K562 (cell line): ENCODE results near the gene ZNF669. TPM values are rescaled to one million over a fixed set of nuclear protein-coding genes. Genes with fewer than 3 reads are reported as not detected.

Source experiments
- BMI1 ChIP-seq: fragments of 150-350 bp; IDR thresholded peaks from 2 replicates; pipeline ENCODE4 v1.6.1; 2014; ENCODE audit warnings: low read length
- CHD4 ChIP-seq: fragments of 200-600 bp; sonication (generic); IDR thresholded peaks from 3 replicates; pipeline ENCODE4 v1.6.1; 2012; ENCODE audit warnings: low read depth, mild to moderate bottlenecking, mixed read lengths, low read length, inconsistent platforms; ENCODE audit not compliant: insufficient read depth, insufficient replicate concordance, poor library complexity, severe bottlenecking
- FOXK1 ChIP-seq: sonication (generic); formaldehyde crosslinking; IDR thresholded peaks from 2 replicates; pipeline ENCODE4 v1.8.0; 2022; ENCODE audit warnings: missing genetic modification reagents, mild to moderate bottlenecking, borderline replicate concordance
- HDAC2 ChIP-seq: fragments of 450-650 bp; IDR thresholded peaks from 2 replicates; pipeline ENCODE4 v1.6.1; 2016; ENCODE audit warnings: mild to moderate bottlenecking
- MBD2 ChIP-seq: sonication (generic); IDR thresholded peaks from 2 replicates; pipeline ENCODE4 v1.6.1; 2016; ENCODE audit warnings: low read depth, borderline replicate concordance
- NFATC3 ChIP-seq: fragments of 450-650 bp; IDR thresholded peaks from 2 replicates; pipeline ENCODE4 v1.6.1; 2017; ENCODE audit warnings: mild to moderate bottlenecking
- NRF1 ChIP-seq, 2 experiments: fragments of 450-650 bp; IDR thresholded peaks in 1 of 2; conservative IDR thresholded peaks in 1 of 2; 2 replicates each; pipeline ENCODE4 v1.6.1; 2014; ENCODE audit warnings: mild to moderate bottlenecking in 2 of 2
- POLR2G ChIP-seq: fragments of 200-400 bp; formaldehyde crosslinking; IDR thresholded peaks from 2 replicates; pipeline ENCODE4 v1.6.1; 2017; ENCODE audit warnings: low read depth, mild to moderate bottlenecking, antibody characterized with exemption, low read length, moderate library complexity
- RBBP5 ChIP-seq: fragments of 200-600 bp; sonication (generic); IDR thresholded peaks from 2 replicates; pipeline ENCODE4 v1.6.1; 2012; ENCODE audit warnings: borderline replicate concordance, mild to moderate bottlenecking, low read length, control low read depth, inconsistent platforms; ENCODE audit not compliant: insufficient read depth, poor library complexity, severe bottlenecking
- RBM22 ChIP-seq: fragments of 200-400 bp; formaldehyde crosslinking; IDR thresholded peaks from 2 replicates; pipeline ENCODE4 v1.6.1; 2018; ENCODE audit warnings: low read length, low read depth; ENCODE audit not compliant: poor library complexity, severe bottlenecking
- SMARCE1 ChIP-seq: fragments of 450-650 bp; IDR thresholded peaks from 2 replicates; pipeline ENCODE4 v1.7.1; 2016; ENCODE audit warnings: mild to moderate bottlenecking
- SNRNP70 ChIP-seq: fragments of 200-400 bp; formaldehyde crosslinking; optimal IDR thresholded peaks from 2 replicates; pipeline ENCODE3; 2017; ENCODE audit warnings: low read depth, low read length
- SOX6 ChIP-seq: fragments of 450-650 bp; IDR thresholded peaks from 2 replicates; pipeline ENCODE4 v1.6.1; 2014; ENCODE audit warnings: mild to moderate bottlenecking
- YBX1 ChIP-seq: fragments of 450-650 bp; IDR thresholded peaks from 2 replicates; pipeline ENCODE4 v1.7.1; 2016; ENCODE audit warnings: mild to moderate bottlenecking
- ZFP1 ChIP-seq: fragments of 450-650 bp; formaldehyde crosslinking; IDR thresholded peaks from 2 replicates; pipeline ENCODE4 v1.4.0; 2020; ENCODE audit warnings: mild to moderate bottlenecking, mixed read lengths
- polyA plus RNA-seq, 8 experiments: library from polyadenylated mRNA; depleted of rRNA in 4 of 8; stranded (reverse) in 5 of 8; unstranded in 3 of 8; fragments of >200 nt; fragmentation: Nextera tagmentation in 2 of 8; fragmentation: Illumina TruSeq in 1 of 8; extraction: Ambion mirVana in 2 of 8; extraction: Trizol in 1 of 8; gene quantifications; 2 replicates each; pipeline versions ENCODE4 v1.2.1 to v1.2.3, GENCODE V29; 2011 to 2014; ENCODE audit warnings: inconsistent platforms in 1 of 8, missing spikeins in 1 of 8
- total RNA-seq, 7 experiments: library from RNA; depleted of rRNA in 6 of 7; stranded (reverse); fragments of >200 nt in 6 of 7; fragmentation: Illumina TruSeq in 2 of 7; extraction: Trizol in 2 of 7; gene quantifications; 2 replicates each; pipeline versions ENCODE4 v1.2.1 to v1.2.3, GENCODE V29; 2011 to 2021; ENCODE audit warnings: low replicate concordance in 1 of 7
- TF ChIP-seq, protein P1 (sequence below), 2 experiments: fragments of 450-650 bp; IDR thresholded peaks; 2 replicates each; pipeline ENCODE4 v1.6.1; 2018; ENCODE audit warnings: mild to moderate bottlenecking in 2 of 2, low read depth in 1 of 2; ENCODE audit not compliant: partially characterized antibody in 2 of 2
- TF ChIP-seq, protein P2 (sequence below): fragments of 150-350 bp; conservative IDR thresholded peaks from 2 replicates; pipeline ENCODE4 v1.6.1; 2014; ENCODE audit warnings: low read length
- TF ChIP-seq, protein P3 (sequence below): sonication (generic); formaldehyde crosslinking; IDR thresholded peaks from 2 replicates; pipeline ENCODE4 v1.8.0; 2022; ENCODE audit warnings: missing genetic modification reagents, mild to moderate bottlenecking, borderline replicate concordance

ZNF669 gene
- total and polyA plus RNA-seq, 9 of the 15 experiments (the other 6 are each of a cell fraction or from before 2014, with no cell fraction given) = 5.3 to 18.3 (median 10.2) TPM

DNA sequence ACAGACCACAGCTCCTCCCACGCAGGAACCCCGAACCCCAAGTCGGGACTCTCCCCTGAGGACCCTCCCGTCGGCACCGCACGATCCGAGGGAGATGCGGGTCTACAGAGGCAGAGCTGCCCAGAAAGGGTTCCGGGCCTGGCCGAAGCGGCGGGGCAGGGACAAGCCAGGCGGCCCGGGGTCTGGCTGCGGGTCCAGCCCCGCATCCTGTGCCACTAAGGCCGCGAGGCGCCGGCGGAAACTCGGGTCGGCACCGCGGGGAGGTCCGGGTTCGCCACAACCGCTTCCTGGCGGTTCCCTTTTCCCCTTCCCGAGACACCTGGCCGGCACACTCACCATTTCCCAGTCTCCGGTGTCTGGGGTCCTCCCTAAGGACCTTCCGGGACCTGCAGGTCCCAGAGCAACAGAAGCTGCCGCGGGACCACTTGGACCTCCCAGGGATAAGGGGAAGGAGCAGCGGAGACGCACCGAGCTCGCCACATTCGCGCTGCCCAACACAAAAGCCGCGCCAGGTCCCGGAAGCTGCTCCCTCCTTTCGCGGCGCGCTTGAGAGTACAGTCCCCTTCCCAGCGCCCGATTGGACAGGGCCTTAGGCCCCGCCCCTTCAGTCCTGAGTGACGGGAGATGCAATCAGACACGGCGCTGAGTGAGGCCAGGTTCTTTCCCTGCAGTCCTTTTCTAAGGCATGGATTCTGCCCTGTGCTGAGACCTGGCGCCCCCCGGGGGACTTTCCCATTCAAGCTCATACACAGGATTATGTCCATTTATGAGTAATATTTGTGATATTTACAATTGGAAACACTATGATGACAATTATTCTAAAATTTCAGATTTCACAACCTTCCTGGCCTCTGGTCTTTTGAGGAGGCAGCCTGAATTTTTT, 25.7 kb downstream of the ZNF669 start, which contains the start of gene ZNF670 (continued):
- TF ChIP-seq, protein P1, sequence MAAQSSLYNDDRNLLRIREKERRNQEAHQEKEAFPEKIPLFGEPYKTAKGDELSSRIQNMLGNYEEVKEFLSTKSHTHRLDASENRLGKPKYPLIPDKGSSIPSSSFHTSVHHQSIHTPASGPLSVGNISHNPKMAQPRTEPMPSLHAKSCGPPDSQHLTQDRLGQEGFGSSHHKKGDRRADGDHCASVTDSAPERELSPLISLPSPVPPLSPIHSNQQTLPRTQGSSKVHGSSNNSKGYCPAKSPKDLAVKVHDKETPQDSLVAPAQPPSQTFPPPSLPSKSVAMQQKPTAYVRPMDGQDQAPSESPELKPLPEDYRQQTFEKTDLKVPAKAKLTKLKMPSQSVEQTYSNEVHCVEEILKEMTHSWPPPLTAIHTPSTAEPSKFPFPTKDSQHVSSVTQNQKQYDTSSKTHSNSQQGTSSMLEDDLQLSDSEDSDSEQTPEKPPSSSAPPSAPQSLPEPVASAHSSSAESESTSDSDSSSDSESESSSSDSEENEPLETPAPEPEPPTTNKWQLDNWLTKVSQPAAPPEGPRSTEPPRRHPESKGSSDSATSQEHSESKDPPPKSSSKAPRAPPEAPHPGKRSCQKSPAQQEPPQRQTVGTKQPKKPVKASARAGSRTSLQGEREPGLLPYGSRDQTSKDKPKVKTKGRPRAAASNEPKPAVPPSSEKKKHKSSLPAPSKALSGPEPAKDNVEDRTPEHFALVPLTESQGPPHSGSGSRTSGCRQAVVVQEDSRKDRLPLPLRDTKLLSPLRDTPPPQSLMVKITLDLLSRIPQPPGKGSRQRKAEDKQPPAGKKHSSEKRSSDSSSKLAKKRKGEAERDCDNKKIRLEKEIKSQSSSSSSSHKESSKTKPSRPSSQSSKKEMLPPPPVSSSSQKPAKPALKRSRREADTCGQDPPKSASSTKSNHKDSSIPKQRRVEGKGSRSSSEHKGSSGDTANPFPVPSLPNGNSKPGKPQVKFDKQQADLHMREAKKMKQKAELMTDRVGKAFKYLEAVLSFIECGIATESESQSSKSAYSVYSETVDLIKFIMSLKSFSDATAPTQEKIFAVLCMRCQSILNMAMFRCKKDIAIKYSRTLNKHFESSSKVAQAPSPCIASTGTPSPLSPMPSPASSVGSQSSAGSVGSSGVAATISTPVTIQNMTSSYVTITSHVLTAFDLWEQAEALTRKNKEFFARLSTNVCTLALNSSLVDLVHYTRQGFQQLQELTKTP (IDR thresholded peaks at IDR 0.05; ENCODE audit: low read depth in 1 of 2, partially characterized antibody in 2 of 2) = peak in 1 of 2 experiments; percentile 74
- TF ChIP-seq SMARCE1 (peak; percentile 76), ZFP1 (CRISPR knock-in tag) (no peak), SNRNP70 (no peak), MBD2 (peak; percentile 78), CHD4 (peak; percentile 14), POLR2G (peak; percentile 99), BMI1 (0 out of 2 replicates have a peak, but pooled peaks have one; percentile 11), HDAC2 (peak; percentile 68; the same call in 1 of the 2 replicates), RBM22 (no peak), RBBP5 (peak; percentile 96), FOXK1 (CRISPR knock-in tag) (no peak), YBX1 (no peak), NRF1 (conservative IDR thresholded peaks at IDR 0.05 in 1 of 2, IDR thresholded peaks at IDR 0.05 in 1 of 2) (peak; percentile 53 to 64; a peak in 3 of 4 replicates), SOX6 (peak; percentile 64), NFATC3 (peak; percentile 100)
- TF ChIP-seq, protein P2, sequence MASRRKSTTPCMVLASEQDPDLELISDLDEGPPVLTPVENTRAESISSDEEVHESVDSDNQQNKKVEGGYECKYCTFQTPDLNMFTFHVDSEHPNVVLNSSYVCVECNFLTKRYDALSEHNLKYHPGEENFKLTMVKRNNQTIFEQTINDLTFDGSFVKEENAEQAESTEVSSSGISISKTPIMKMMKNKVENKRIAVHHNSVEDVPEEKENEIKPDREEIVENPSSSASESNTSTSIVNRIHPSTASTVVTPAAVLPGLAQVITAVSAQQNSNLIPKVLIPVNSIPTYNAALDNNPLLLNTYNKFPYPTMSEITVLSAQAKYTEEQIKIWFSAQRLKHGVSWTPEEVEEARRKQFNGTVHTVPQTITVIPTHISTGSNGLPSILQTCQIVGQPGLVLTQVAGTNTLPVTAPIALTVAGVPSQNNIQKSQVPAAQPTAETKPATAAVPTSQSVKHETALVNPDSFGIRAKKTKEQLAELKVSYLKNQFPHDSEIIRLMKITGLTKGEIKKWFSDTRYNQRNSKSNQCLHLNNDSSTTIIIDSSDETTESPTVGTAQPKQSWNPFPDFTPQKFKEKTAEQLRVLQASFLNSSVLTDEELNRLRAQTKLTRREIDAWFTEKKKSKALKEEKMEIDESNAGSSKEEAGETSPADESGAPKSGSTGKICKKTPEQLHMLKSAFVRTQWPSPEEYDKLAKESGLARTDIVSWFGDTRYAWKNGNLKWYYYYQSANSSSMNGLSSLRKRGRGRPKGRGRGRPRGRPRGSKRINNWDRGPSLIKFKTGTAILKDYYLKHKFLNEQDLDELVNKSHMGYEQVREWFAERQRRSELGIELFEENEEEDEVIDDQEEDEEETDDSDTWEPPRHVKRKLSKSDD = no peak
- TF ChIP-seq, protein P3, sequence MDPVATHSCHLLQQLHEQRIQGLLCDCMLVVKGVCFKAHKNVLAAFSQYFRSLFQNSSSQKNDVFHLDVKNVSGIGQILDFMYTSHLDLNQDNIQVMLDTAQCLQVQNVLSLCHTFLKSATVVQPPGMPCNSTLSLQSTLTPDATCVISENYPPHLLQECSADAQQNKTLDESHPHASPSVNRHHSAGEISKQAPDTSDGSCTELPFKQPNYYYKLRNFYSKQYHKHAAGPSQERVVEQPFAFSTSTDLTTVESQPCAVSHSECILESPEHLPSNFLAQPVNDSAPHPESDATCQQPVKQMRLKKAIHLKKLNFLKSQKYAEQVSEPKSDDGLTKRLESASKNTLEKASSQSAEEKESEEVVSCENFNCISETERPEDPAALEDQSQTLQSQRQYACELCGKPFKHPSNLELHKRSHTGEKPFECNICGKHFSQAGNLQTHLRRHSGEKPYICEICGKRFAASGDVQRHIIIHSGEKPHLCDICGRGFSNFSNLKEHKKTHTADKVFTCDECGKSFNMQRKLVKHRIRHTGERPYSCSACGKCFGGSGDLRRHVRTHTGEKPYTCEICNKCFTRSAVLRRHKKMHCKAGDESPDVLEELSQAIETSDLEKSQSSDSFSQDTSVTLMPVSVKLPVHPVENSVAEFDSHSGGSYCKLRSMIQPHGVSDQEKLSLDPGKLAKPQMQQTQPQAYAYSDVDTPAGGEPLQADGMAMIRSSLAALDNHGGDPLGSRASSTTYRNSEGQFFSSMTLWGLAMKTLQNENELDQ (CRISPR knock-in tag) = no peak
